GM12891 (cell line): ENCODE measurements around the gene NDE1.

ENCODE experiments used
- PAX5 ChIP-seq: IDR thresholded peaks from 2 replicates; pipeline ENCODE4 v1.6.1; 2011; ENCODE audit warnings: low read length, moderate library complexity, mild to moderate bottlenecking; ENCODE audit not compliant: insufficient read depth, severe bottlenecking
- POLR2A ChIP-seq: IDR thresholded peaks from 2 replicates; pipeline ENCODE4 v1.6.1; 2011; ENCODE audit warnings: low read depth, low read length, control low read depth
- POLR2AphosphoS5 ChIP-seq: IDR thresholded peaks from 2 replicates; pipeline ENCODE4 v1.6.1; 2011; ENCODE audit warnings: low read depth, low read length, control low read depth
- SPI1 ChIP-seq: IDR thresholded peaks from 2 replicates; pipeline ENCODE4 v1.6.1; 2011; ENCODE audit warnings: low read depth, low read length, control low read depth
- TAF1 ChIP-seq: IDR thresholded peaks from 2 replicates; pipeline ENCODE4 v1.6.1; 2011; ENCODE audit warnings: low read depth, low read length, control low read depth

DNA sequence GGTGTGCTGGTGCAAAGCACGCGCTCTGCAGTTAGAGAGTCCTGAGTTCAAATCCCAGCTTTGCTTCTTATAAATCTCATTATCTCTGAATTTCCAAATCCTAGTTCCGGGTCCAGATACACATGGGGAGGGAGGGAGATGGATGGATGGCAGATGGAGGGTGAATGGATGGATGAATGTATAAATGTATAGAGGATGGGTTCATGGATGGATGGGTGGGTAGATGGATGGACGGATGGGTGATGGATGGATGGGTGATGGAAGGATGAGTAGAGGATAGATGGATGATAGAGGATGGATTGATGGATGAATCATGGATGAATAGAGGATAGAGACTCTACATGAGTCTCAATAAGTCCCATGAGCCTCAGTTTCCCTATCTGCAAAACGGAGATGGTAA, 116.9 kb downstream of the NDE1 start:
- TF ChIP-seq POLR2AphosphoS5 (no peak), POLR2A (no peak), PAX5 (no peak), TAF1 (no peak), SPI1 (no peak)
